SK-N-SH (cell line): ENCODE data around the gene RP9. TPM values are rescaled to one million over a fixed set of nuclear protein-coding genes. Genes with fewer than 3 reads are reported as not detected.

Source experiments
- CTCF ChIA-PET: fragments of 300-600, 350-600 bp; formaldehyde crosslinking; extraction: SDS; loops from one replicate; lab custom pipeline; 2021; lab: Yijun Ruan, JAX
- POLR2A ChIA-PET: fragments of 350-600 bp; sonication (Branson Sonifier 250); formaldehyde crosslinking; extraction: SDS; loops from one replicate; lab custom pipeline; 2020; ENCODE audit warnings: antibody characterized with exemption, inconsistent platforms; lab: Yijun Ruan, JAX
- DNase-seq: peaks from one replicate; pipeline ENCODE4 v3.0.0; 2012
- H2AFZ ChIP-seq: fragments of 200-600 bp; sonication (generic); 2 replicates; pipeline ENCODE4 v1.8.1; 2016; ENCODE audit warnings: antibody characterized with exemption, mild to moderate bottlenecking, low read depth
- H3F3A ChIP-seq: fragments of 200-600 bp; sonication (generic); replicated peaks from 2 replicates; pipeline ENCODE3; 2016; ENCODE audit warnings: antibody characterized with exemption, mild to moderate bottlenecking; ENCODE audit not compliant: insufficient read depth
- H3K27ac ChIP-seq, 2 experiments: fragments of 200-500 bp in 1 of 2; fragments of 200-600 bp in 1 of 2; sonication (Bioruptor generic) in 1 of 2; sonication (generic), shearing (Covaris generic) in 1 of 2; 2 replicates each; pipeline versions ENCODE4 v1.5.1 to v1.6.1; 2014 to 2016; ENCODE audit warnings: low read depth in 2 of 2, inconsistent platforms in 1 of 2, low read length in 1 of 2, mild to moderate bottlenecking in 1 of 2, mixed read lengths in 1 of 2
- H3K27me3 ChIP-seq: fragments of 200-600 bp; sonication (generic), shearing (Covaris generic); 2 replicates; pipeline ENCODE4 v1.6.1; 2016; ENCODE audit warnings: mixed run types; ENCODE audit not compliant: insufficient read depth
- H3K36me3 ChIP-seq, 2 experiments: fragments of 200-500 bp in 1 of 2; fragments of 200-600 bp in 1 of 2; sonication (Bioruptor generic) in 1 of 2; sonication (generic) in 1 of 2; replicated peaks in 1 of 2; 2 replicates each; pipeline versions ENCODE3 to v1.5.1; 2014 to 2016; ENCODE audit warnings: low read length in 1 of 2, mild to moderate bottlenecking in 1 of 2; ENCODE audit not compliant: insufficient read depth in 2 of 2, control insufficient read depth in 1 of 2
- H3K4me1 ChIP-seq, 2 experiments: fragments of 200-500 bp in 1 of 2; fragments of 200-600 bp in 1 of 2; sonication (Bioruptor generic) in 1 of 2; sonication (generic), shearing (Covaris generic) in 1 of 2; 2 replicates each; pipeline versions ENCODE4 v1.5.1 to v1.6.1; 2014 to 2016; ENCODE audit warnings: low read depth in 1 of 2, low read length in 1 of 2, mixed run types in 1 of 2; ENCODE audit not compliant: insufficient read depth in 2 of 2, control insufficient read depth in 1 of 2
- H3K4me2 ChIP-seq: fragments of 200-600 bp; sonication (generic), shearing (Covaris generic); 2 replicates; pipeline ENCODE4 v1.6.1; 2017; ENCODE audit warnings: mixed run types
- H3K4me3 ChIP-seq, 2 experiments: fragments of 200-500 bp in 1 of 2; fragments of 200-600 bp in 1 of 2; sonication (Bioruptor generic) in 1 of 2; sonication (generic), shearing (Covaris generic) in 1 of 2; 2 replicates each; pipeline versions ENCODE4 v1.5.1 to v1.8.1; 2014 to 2016; ENCODE audit warnings: low read depth in 2 of 2, inconsistent platforms in 1 of 2, low read length in 1 of 2, mild to moderate bottlenecking in 1 of 2, mixed read lengths in 1 of 2, moderate library complexity in 1 of 2
- H3K79me2 ChIP-seq: fragments of 200-600 bp; sonication (generic); 2 replicates; pipeline ENCODE4 v1.8.1; 2017; ENCODE audit warnings: mild to moderate bottlenecking; ENCODE audit not compliant: insufficient read depth
- H3K9ac ChIP-seq: fragments of 200-600 bp; sonication (generic); 2 replicates; pipeline ENCODE4 v1.6.1; 2017; ENCODE audit warnings: mixed run types
- H3K9me2 ChIP-seq: fragments of 200-600 bp; sonication (generic); 2 replicates; pipeline ENCODE4 v1.6.1; 2017; ENCODE audit warnings: mixed run types
- H3K9me3 ChIP-seq: fragments of 200-600 bp; sonication (generic); 2 replicates; pipeline ENCODE4 v1.6.1; 2017; ENCODE audit warnings: mixed run types, mild to moderate bottlenecking, moderate library complexity
- H4K20me1 ChIP-seq: fragments of 200-600 bp; sonication (generic); 2 replicates; pipeline ENCODE4 v1.6.1; 2017; ENCODE audit warnings: mild to moderate bottlenecking, mixed run types; ENCODE audit not compliant: insufficient read depth
- ELF1 ChIP-seq: IDR thresholded peaks from 2 replicates; pipeline ENCODE4 v1.4.0; 2012
- EP300 ChIP-seq, 2 experiments: IDR thresholded peaks; 2 replicates each; pipeline versions ENCODE4 v1.4.0 to v1.6.1; 2012; ENCODE audit warnings: borderline replicate concordance in 1 of 2, low read depth in 1 of 2, low read length in 1 of 2
- EZH2phosphoT487 ChIP-seq: fragments of 200-600 bp; sonication (generic); IDR thresholded peaks from 2 replicates; pipeline ENCODE4 v1.6.1; 2017; ENCODE audit warnings: low read depth, mixed run types, mild to moderate bottlenecking, antibody characterized with exemption, moderate library complexity, borderline replicate concordance
- GABPA ChIP-seq: IDR thresholded peaks from 2 replicates; pipeline ENCODE4 v1.4.0; 2012; ENCODE audit warnings: low read depth, mild to moderate bottlenecking
- GATA2 ChIP-seq: sonication (generic); formaldehyde crosslinking; IDR thresholded peaks from 2 replicates; pipeline ENCODE4 v1.5.0; 2020; ENCODE audit warnings: mild to moderate bottlenecking, missing genetic modification reagents
- MXI1 ChIP-seq: IDR thresholded peaks from 2 replicates; pipeline ENCODE4 v1.6.1; 2012; ENCODE audit warnings: mild to moderate bottlenecking, low read depth, low read length, improper control_type of control experiment
- NRF1 ChIP-seq: IDR thresholded peaks from 2 replicates; pipeline ENCODE4 v1.6.1; 2012; ENCODE audit warnings: low read depth, mild to moderate bottlenecking, low read length
- POLR2AphosphoS5 ChIP-seq: IDR thresholded peaks from 2 replicates; pipeline ENCODE4 v1.6.1; 2012; ENCODE audit warnings: low read depth, low read length
- RAD21 ChIP-seq: IDR thresholded peaks from 2 replicates; pipeline ENCODE4 v1.6.1; 2012; ENCODE audit warnings: mild to moderate bottlenecking, low read length
- RCOR1 ChIP-seq: fragments of 150-350 bp; IDR thresholded peaks from 2 replicates; pipeline ENCODE4 v1.6.1; 2017; ENCODE audit warnings: antibody characterized with exemption, low read length
- RFX5 ChIP-seq: IDR thresholded peaks from 2 replicates; pipeline ENCODE4 v1.6.1; 2012; ENCODE audit warnings: mild to moderate bottlenecking, improper control_type of control experiment, low read length
- RXRA ChIP-seq: IDR thresholded peaks from 2 replicates; pipeline ENCODE4 v1.4.0; 2012; ENCODE audit warnings: low read depth, mild to moderate bottlenecking, borderline replicate concordance
- SIN3A ChIP-seq: IDR thresholded peaks from 2 replicates; pipeline ENCODE4 v1.6.1; 2012; ENCODE audit warnings: low read depth, mild to moderate bottlenecking, low read length, moderate library complexity, borderline replicate concordance
- SMC3 ChIP-seq: IDR thresholded peaks from 2 replicates; pipeline ENCODE4 v1.6.1; 2012; ENCODE audit warnings: low read depth, low read length, improper control_type of control experiment
- TAF1 ChIP-seq: IDR thresholded peaks from 2 replicates; pipeline ENCODE4 v1.6.1; 2012; ENCODE audit warnings: low read depth, mild to moderate bottlenecking, low read length, moderate library complexity, borderline replicate concordance
- YY1 ChIP-seq: IDR thresholded peaks from 2 replicates; pipeline ENCODE4 v1.4.0; 2012; ENCODE audit warnings: low read depth, mild to moderate bottlenecking
- WGBS: methylation state at CpG from one replicate; pipeline ENCODE4 v1.1.6; 2017; ENCODE audit warnings: low lambda C conversion rate; 5-methylcytosine and 5-hydroxymethylcytosine counted together
- polyA plus RNA-seq, 3 experiments: library from polyadenylated mRNA; depleted of rRNA; stranded (reverse); fragments of >200 nt; gene quantifications; 2 replicates each; pipeline ENCODE4 v1.2.3, GENCODE V29; 2012
- TF ChIP-seq, protein P1 (sequence below): fragments of 150-350 bp; IDR thresholded peaks from 2 replicates; pipeline ENCODE4 v1.6.1; 2016; ENCODE audit warnings: mild to moderate bottlenecking, low read depth, low read length
- TF ChIP-seq, protein P2 (sequence below): IDR thresholded peaks from 2 replicates; pipeline ENCODE4 v1.4.0; 2012; ENCODE audit warnings: low read depth, borderline replicate concordance
- TF ChIP-seq, protein P3 (sequence below): IDR thresholded peaks from 2 replicates; pipeline ENCODE4; 2012

Gene RP9
- polyA plus RNA-seq, 1 of the 3 experiments (the other 2 are of a cell fraction), result 31.6 TPM

DNA sequence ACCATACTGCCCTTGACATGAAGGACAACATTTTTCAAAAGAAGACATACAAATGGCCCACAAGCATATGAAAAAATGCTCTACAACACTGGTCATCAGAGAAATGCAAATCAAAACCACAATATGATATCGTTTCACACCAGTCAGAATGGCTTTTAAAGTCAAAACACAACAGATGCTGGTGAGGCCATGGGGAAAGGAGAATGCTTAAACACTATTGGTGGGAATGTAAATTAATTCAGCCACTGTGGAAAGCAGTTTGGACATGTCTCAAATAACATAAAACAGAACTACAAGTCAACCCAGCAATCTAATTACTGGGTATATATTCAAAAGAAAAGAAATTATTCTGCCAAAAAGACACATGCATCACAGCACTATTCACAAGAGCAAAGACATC, 42.4 kb downstream of the RP9 start:
- Histone ChIP-seq H3K9ac (no peak overlapping the region), H3K9me2 (no peaks in the 10 kb centered on the region)
- no peak for TF ChIP-seq RAD21
- TF ChIP-seq NRF1, result no peak
- TF ChIP-seq ELF1, result no peak
- TF ChIP-seq, all 33 proteins: peak for 0
- CTCF ChIA-PET, result interaction anchor here (0.6 to 2.2 kb wide), 2 partner anchors 41 to 46 kb away, joined by 3 to 9 read pairs; no protein-coding TSS in a partner anchor
- POLR2A ChIA-PET, result no interaction called here
- H3F3A ChIP-seq, result peaks cover 17% of the 10 kb centered on the region
- no peaks in the 10 kb centered on the region for H3K27me3 ChIP-seq
- 31% methylated on average over 1 of the region's 1 CpG for WGBS
- no peaks in the 10 kb centered on the region for H3K36me3 ChIP-seq
- H3K4me2 ChIP-seq, result no peak overlapping the region
- peaks cover 2 to 3% of the 10 kb centered on the region in 2 experiments; a peak in 1 of 4 replicates for H3K4me1 ChIP-seq
- no peaks in the 10 kb centered on the region for H4K20me1 ChIP-seq
- peaks cover 11% of the 10 kb centered on the region for H3K79me2 ChIP-seq
- no peak overlapping the region for H2AFZ ChIP-seq
- no peak for DNase-seq
- no peak overlapping the region for H3K27ac ChIP-seq
- H3K4me3 ChIP-seq, result no peak overlapping the region
- peaks cover 19% of the 10 kb centered on the region; the same call in 1 of the 2 replicates for H3K9me3 ChIP-seq

DNA sequence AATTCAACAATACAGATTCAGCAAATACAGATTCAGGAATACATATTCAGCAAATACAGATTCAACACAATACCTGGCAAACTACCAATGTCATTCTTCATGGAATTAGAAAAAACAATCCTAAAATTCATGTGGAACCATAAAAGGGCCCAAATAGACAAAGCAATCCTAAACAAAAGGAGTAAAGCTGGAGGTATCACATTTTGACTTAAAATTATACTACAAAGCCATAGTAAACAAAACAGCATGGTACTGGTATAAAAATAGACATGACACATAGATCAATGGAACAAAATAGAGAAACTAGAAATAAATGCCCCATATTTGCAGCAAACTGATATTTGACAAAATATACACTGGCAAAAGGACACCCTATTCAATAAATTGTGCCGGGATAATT, 43.2 kb downstream of the RP9 start:
- Histone ChIP-seq H3K27me3 (no peaks in the 10 kb centered on the region), H3K4me2 (no peak overlapping the region), H2AFZ (no peak overlapping the region), H3K36me3 (no peaks in the 10 kb centered on the region), H3F3A (peaks cover 19% of the 10 kb centered on the region), H3K9ac (no peak overlapping the region), H3K4me1 (peaks cover 3 to 7% of the 10 kb centered on the region in 2 experiments; a peak in 1 of 4 replicates), H3K9me2 (no peaks in the 10 kb centered on the region), H3K4me3 (no peak overlapping the region), H3K27ac (no peak overlapping the region), H3K79me2 (peaks cover 19% of the 10 kb centered on the region), H4K20me1 (peaks cover 8% of the 10 kb centered on the region), H3K9me3 (peaks cover 19% of the 10 kb centered on the region; the same call in 1 of the 2 replicates)
- ChIA-PET CTCF (interaction anchor here (2.2 kb wide), 1 partner anchor 42 kb away, joined by 9 read pairs; no protein-coding TSS in a partner anchor), POLR2A (no interaction called here)
- WGBS, result 98% methylated on average over 1 of the region's 1 CpG
- no peak for DNase-seq
- TF ChIP-seq SMC3, result no peak
- no peak for TF ChIP-seq SIN3A
- no peak for TF ChIP-seq EP300 (IDR thresholded peaks at IDR 0.05; ENCODE audit: borderline replicate concordance in 1 of 2, low read depth in 1 of 2, low read length in 1 of 2)
- no peak for TF ChIP-seq TAF1

DNA sequence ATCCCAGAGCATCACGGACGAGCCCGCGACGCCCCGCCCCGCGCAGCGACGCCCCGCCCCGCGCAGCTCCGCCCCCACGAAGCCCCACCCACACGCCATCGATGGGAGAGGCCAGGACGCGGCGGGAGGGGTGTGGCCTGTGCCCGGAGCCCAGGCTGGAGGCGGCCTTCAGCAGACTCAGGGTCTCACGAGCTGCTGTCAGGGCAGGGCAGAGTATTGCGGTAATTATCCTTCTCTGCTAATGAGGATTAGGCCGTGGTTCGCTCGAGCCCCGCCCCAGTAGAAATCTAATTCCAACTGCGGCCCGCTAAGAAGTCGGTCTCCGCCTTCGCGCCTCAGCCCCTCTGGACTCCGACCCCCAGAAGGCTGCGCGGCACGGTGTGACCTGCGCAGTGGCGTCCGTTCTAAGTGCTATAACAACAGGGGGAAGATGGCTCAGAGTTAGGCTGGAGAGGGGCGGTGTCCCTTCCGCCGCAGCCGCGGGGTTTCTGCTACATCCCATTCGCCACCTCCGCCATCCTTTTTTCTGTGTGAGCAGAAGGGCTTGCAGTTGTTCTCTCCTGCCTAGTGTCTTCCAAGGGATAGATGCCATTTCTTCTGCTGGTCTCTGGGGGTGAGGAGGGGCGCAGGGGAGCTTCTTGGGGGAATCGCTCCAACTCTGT, 46.3 kb downstream of the RP9 start:
- DNase-seq, result peak; percentile 99
- TF ChIP-seq SMC3 (no peak), GABPA (peak; percentile 53; the same call in 1 of the 2 replicates), POLR2AphosphoS5 (peak; percentile 87), RFX5 (no peak), YY1 (peak; percentile 88), RCOR1 (peak; percentile 45; the same call in 1 of the 2 replicates), ELF1 (no peak), GATA2 (CRISPR knock-in tag) (no peak), EZH2phosphoT487 (no peak), RXRA (no peak), MXI1 (no peak; the same call in 1 of the 2 replicates)
- TF ChIP-seq, protein P1, sequence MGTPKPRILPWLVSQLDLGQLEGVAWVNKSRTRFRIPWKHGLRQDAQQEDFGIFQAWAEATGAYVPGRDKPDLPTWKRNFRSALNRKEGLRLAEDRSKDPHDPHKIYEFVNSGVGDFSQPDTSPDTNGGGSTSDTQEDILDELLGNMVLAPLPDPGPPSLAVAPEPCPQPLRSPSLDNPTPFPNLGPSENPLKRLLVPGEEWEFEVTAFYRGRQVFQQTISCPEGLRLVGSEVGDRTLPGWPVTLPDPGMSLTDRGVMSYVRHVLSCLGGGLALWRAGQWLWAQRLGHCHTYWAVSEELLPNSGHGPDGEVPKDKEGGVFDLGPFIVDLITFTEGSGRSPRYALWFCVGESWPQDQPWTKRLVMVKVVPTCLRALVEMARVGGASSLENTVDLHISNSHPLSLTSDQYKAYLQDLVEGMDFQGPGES, result no peak
- TF ChIP-seq, protein P2, sequence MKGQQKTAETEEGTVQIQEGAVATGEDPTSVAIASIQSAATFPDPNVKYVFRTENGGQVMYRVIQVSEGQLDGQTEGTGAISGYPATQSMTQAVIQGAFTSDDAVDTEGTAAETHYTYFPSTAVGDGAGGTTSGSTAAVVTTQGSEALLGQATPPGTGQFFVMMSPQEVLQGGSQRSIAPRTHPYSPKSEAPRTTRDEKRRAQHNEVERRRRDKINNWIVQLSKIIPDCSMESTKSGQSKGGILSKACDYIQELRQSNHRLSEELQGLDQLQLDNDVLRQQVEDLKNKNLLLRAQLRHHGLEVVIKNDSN, result no peak
- TF ChIP-seq, protein P3, sequence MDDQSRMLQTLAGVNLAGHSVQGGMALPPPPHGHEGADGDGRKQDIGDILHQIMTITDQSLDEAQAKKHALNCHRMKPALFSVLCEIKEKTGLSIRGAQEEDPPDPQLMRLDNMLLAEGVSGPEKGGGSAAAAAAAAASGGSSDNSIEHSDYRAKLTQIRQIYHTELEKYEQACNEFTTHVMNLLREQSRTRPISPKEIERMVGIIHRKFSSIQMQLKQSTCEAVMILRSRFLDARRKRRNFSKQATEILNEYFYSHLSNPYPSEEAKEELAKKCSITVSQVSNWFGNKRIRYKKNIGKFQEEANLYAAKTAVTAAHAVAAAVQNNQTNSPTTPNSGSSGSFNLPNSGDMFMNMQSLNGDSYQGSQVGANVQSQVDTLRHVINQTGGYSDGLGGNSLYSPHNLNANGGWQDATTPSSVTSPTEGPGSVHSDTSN, result no peak

More for the DNA sequence above, 46.3 kb downstream of the RP9 start:
- POLR2A ChIA-PET, result interaction anchor here (1.2 to 2.2 kb wide), 8 partner anchors 9 to 573 kb away, joined by 3 to 14 read pairs (median 7); partner anchors contain the start of genes FKBP9, KBTBD2, LSM5 and RP9
- peak overlapping the region; percentile 78 for H3K9ac ChIP-seq
- CTCF ChIA-PET, result interaction anchor here (0.7 to 8.1 kb wide), 9 partner anchors 14 to 216 kb away, joined by 3 to 64 read pairs (median 4); partner anchors contain the start of genes FKBP9 and RP9
- no peaks in the 10 kb centered on the region for H3K9me2 ChIP-seq
- H3K4me1 ChIP-seq, result peaks cover 3 to 10% of the 10 kb centered on the region in 2 experiments; a peak in 2 of 4 replicates
- H3K27ac ChIP-seq, result peak overlapping the region; percentile 91 to 96
- no peaks in the 10 kb centered on the region for H3K27me3 ChIP-seq
- H2AFZ ChIP-seq, result peak overlapping the region; percentile 97
- H3K4me2 ChIP-seq, result peak overlapping the region; percentile 78
- 2% methylated on average over 48 of the region's 50 CpGs for WGBS
- H3F3A ChIP-seq, result peaks cover 26% of the 10 kb centered on the region
- peak overlapping the region; percentile 81 to 85 for H3K4me3 ChIP-seq
- peaks cover 12% of the 10 kb centered on the region; the same call in 1 of the 2 replicates for H3K9me3 ChIP-seq
- peaks cover 16% of the 10 kb centered on the region for H4K20me1 ChIP-seq
- peaks cover 48% of the 10 kb centered on the region for H3K79me2 ChIP-seq
- H3K36me3 ChIP-seq, result peaks cover under 1 to 2% of the 10 kb centered on the region in 2 experiments
